HG03342 (cell line): ENCODE measurements around the gene KBTBD8.

Source experiments
- ATAC-seq: cut with Tn5 transposase; IDR thresholded peaks from one replicate; pipeline ENCODE4 v1.9.1; 2021; ENCODE audit warnings: mild to moderate bottlenecking, moderate library complexity; ENCODE audit not compliant: unreplicated experiment

Gene KBTBD8

GRCh38 chr3:66997560-66998112, 471 bp upstream of the KBTBD8 start:
- no peak for ATAC-seq

GRCh38 chr3:66998904-66999235, 763 bp downstream of the KBTBD8 start:
- ATAC-seq: no peak

- ATAC-seq: peak; percentile 52
These were observed 1.9 kb downstream of the KBTBD8 start for GRCh38 chr3:67000009-67000408.

DNA sequence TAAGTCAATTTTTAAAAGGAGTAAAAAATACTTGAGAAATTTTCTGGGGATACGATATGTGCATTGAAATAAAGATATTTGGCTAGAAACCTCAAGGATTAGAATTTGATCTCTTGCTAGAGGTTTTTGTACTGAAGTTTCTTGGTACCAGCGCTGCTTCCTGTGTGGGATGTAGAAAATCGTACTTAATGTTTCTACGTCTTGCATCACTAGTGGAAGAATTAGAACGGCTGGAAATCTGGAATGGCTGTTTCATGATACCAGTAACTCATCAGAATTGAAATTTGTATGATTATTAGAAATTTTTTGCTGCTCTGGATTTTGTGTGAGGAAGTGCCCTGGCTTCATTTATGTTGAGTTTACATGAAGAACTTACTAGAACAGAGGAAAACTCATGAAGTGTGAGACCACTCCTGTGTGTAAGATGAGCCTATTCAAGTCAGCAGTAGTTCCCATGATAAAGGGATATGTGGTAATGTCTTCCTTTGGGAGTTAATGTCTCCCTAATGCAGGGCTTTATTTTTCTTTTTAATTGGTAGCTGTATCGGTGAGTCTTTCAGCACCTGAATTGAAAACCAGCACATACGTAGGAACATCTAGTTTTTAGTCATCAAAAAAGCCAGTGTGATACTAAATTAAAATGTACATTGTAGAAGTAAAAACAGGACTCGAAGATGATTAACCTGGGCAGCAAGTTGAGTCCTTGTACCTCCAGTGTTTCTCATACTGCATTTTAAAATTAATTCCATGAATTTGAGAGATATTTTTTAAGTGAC, 3.2 kb downstream of the KBTBD8 start:
- no peak for ATAC-seq

DNA sequence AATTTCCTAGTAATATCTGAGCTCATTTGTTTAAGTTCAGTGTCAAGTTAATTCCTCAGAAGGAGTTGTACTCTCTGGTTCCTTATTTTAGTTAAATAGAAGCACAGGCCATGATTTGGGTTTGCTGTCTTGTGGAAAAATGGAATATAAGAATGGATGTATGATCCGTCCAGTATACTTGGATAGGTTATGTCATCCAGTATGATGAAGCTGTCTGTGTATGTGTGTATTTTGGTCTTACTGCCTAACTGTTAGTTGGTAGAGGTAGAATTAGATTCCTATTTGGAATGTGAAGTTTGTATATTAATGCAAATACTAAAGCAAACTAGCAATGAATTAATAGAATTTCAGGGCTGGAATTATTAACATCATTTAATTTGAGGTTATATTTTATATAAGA, 7.9 kb downstream of the KBTBD8 start:
- no peak for ATAC-seq

DNA sequence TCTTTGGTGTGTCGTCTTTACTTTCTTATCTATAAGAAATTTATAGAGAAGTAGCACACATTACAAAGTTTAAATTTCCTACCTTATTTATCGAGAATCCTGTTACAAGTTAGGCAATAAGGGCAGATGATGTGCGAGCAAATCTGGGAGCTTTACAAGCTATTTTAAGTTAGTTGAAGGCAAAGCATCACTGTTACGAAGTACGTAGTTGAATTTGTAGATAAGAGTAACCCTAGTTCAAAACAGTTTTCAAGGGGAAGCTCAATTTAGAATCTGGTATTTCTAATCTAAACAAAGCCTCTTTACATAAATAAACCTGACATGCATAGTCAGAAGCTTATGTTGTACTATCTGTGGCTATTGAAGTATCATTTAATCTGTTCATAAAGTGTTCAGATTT, 8.4 kb downstream of the KBTBD8 start:
- no peak for ATAC-seq

- no peak for ATAC-seq
These were observed 10.3 kb downstream of the KBTBD8 start for GRCh38 chr3:67008388-67008787.

- ATAC-seq: no peak
These were observed 11.6 kb downstream of the KBTBD8 start for GRCh38 chr3:67009716-67010115.

DNA sequence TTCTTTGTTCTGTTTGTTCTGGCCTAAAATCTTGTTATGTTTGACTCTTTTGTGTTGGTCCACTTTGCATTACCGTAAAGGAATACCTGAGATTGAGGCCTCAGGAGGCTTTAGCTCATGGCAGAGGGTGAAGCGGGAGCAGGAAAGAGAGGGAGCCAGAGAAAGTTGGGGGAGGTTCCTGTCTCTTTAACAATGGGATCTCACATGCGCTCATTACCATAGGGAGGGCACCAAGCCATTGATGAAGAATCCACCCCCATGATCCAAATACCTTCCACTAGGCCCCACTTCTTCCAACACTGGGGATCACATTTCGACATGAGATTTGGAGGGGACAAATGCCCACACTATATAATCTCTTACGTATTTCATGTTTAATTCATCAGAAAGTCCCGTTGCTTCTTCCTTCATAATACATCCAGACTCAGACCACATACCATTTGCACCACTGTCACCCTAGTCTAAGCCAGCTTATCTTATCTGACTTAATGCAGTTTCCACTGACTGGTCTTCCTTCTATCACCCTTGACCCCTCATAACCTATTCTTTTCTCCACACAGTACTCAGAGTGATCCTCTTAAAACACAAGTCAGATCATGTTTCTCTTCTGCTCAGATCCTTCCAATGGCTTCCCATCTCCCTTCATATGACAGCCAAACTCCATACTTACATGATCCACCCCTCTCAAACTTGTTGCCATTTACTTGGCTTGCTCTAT, 13.5 kb downstream of the KBTBD8 start:
- ATAC-seq: no peak

- ATAC-seq: no peak
These were observed 14.5 kb downstream of the KBTBD8 start for GRCh38 chr3:67012564-67012963.

DNA sequence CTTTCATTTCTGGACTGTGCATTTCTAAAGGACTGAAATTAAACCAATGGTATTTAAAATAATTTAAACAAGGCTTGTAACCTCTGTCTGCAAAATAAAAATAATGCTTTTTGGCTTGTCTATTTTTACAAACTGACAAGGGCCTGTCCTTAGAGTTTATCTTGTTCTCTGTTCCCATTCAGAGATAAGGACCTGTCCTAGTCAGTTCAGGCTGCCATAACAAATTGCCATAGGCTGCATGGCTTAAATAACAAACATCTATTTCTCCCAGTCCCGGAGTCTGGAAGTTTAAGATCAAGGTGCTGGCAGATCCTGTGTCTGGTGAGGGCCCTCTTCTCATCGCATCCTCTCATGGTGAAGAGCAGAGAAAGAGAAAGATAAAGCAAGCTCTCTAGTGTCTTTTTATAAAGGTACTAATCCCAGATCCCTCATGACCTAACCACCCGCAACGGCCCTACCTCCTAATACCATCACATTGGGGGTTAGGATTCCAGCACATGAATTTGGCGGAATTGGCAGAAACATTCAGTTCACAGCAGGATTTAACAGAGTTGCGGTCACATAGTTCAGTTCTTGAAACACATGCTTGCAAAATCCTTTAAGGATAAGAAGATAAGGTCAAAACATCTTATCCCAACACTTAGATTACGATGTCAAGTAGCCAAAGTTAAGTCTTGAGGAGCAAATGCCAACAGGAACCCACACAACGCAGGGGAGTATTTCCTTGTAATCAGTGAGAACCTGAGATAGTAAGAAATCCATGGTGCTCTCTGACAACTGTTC, 17.8 kb downstream of the KBTBD8 start:
- no peak for ATAC-seq

DNA sequence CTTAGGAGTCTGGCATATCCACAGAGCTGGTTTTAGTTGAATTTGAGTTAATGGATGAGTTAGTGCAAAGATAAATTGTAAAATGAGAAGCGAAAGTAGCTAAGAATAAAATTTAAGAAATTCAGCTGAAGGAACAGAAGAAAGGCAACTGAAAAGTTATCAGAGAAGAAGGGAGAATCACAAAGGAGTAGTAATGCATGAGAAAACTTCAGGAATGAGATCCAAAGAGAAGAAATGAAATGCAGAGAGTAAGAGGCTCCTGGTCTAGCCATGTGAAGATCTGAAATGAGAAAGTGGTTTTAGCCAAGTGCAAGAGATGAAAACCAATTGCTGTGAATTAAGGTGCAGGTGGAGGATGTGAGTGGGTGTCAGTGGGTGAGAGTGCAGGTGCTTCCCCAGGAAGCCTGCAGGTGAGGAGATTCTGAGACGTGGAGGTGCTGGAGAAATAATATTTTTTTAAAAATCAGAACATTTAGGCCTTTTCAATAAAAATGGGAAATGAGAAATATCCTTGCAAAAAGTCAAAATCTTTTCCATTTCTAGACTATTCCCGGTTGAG, 18.5 kb downstream of the KBTBD8 start:
- ATAC-seq: peak; percentile 33

GRCh38 chr3:67017211-67017610, 19.1 kb downstream of the KBTBD8 start:
- ATAC-seq: no peak

GRCh38 chr3:67018105-67018788, 20.1 kb downstream of the KBTBD8 start:
- peak; percentile 34 for ATAC-seq

DNA sequence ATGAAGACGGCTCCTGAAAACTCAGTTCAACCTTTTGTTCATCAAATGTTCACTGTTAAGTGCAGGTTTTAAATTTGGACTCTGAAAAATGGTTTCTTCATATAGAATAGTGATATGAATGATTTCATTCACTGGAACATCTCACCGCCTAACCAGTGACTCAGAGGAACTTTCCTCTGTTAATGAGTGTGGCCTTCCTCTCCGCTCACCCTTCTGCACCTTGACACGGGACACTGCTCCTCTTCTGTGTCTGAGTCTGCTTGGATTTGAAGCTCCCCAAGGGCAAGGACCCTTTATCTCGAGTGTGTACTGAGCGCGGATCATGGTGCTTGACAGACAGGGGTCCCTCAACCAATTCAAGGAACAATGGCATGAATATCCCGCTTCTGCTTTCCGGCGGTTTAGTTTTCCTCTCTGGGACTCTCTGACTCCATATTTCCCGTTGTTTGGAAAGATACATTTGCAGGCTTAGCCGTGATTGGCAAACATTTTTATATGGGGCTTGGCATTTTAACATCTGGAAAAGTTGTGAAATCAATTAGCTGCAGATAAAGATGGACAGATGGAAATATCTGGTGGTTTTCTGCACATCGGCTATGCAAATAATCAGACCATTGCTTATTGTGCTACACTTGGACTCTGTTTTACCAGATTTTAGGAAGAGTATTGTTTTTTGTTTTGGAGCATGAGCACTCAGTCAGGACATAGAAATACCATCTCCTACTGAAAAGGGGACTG, 20.9 kb downstream of the KBTBD8 start:
- ATAC-seq: peak; percentile 61

GRCh38 chr3:67028001-67028784, 30.1 kb downstream of the KBTBD8 start:
- ATAC-seq: no peak

- ATAC-seq: peak; percentile 64
These were observed 33.0 kb downstream of the KBTBD8 start for GRCh38 chr3:67030785-67031740.

GRCh38 chr3:67031986-67032385, 33.9 kb downstream of the KBTBD8 start:
- ATAC-seq: no peak
